ENCODE measurements around the gene IER2. TPM values are rescaled to one million over a fixed set of nuclear protein-coding genes. Genes with fewer than 3 reads are reported as not detected.

IER2 gene
- total and polyA plus RNA-seq, 9 of the 15 experiments (the other 6 are each of a cell fraction or from before 2014, with no cell fraction given): 4.5 to 205 (median 23.7) TPM

DNA sequence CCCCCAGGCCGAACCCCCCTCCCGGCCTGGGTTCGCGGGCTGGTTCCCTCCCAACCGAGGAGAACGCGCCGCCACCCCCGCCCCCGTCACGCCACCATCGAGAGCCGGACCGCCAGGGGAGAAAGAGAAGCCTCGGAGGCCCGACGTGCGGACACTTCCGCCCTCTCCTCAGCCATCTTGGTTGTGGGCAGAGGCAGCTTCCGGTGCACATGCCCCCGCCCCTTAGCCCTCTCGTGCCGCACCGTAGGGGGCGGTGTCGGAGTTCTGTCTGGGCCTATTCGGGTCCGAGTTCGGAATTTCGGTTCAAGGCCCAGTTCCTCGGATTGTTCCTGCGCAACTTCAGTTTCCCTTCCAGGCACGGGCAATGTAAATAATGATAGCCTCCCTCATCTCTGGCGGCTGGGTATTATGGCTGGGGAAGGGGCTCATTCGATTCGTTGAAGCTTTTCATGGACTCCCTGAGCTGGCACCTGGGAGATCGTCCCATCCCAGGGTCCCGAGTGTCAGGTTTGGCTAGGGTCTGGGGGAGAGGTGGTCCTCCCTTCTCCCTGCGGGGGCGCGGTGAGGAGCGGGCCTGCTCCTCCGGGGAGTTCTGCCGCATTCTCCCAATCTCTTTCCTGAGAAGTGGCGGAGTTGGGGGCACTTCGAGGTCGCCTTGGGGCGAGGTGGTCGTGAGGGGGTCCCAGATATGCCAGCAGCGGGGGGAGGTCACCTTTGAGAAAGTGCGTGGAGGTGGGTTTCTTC is at the start of gene IER2, which contains the start of gene STX10 (continued):
- TF ChIP-seq, protein P1, sequence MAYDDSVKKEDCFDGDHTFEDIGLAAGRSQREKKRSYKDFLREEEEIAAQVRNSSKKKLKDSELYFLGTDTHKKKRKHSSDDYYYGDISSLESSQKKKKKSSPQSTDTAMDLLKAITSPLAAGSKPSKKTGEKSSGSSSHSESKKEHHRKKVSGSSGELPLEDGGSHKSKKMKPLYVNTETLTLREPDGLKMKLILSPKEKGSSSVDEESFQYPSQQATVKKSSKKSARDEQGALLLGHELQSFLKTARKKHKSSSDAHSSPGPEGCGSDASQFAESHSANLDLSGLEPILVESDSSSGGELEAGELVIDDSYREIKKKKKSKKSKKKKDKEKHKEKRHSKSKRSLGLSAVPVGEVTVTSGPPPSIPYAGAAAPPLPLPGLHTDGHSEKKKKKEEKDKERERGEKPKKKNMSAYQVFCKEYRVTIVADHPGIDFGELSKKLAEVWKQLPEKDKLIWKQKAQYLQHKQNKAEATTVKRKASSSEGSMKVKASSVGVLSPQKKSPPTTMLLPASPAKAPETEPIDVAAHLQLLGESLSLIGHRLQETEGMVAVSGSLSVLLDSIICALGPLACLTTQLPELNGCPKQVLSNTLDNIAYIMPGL (CRISPR knock-in tag; IDR thresholded peaks at IDR 0.05): no peak
- TF ChIP-seq BRD4 (IDR thresholded peaks at IDR 0.05) (no peak; the same call in 1 of the 2 replicates), EWSR1 (IDR thresholded peaks at IDR 0.05; ENCODE audit: borderline replicate concordance, low read depth, partially characterized antibody) (no peak), ZNF507 (tag; conservative IDR thresholded peaks at IDR 0.05) (no peak), GABPA (tag; conservative IDR thresholded peaks at IDR 0.05; ENCODE audit: low read depth) (peak; percentile 98), KLF10 (CRISPR knock-in tag; IDR thresholded peaks at IDR 0.05) (no peak), BMI1 (IDR thresholded peaks at IDR 0.05; ENCODE audit: low read length) (no peak), RBM14 (IDR thresholded peaks at IDR 0.05; ENCODE audit: borderline replicate concordance, insufficient read depth, low read depth, low read length) (no peak), SOX6 (IDR thresholded peaks at IDR 0.05) (peak; percentile 77), MYNN (IDR thresholded peaks at IDR 0.05) (no peak), MYNN (CRISPR knock-in tag; IDR thresholded peaks at IDR 0.05) (no peak), ZC3H11A (IDR thresholded peaks at IDR 0.05; ENCODE audit: low read depth, low read length) (no peak), ZNF174 (CRISPR knock-in tag; IDR thresholded peaks at IDR 0.05) (no peak), RHOXF2B (CRISPR knock-in tag; conservative IDR thresholded peaks at IDR 0.05) (no peak), ZNF778 (CRISPR knock-in tag; IDR thresholded peaks at IDR 0.05) (no peak), CHD1 (IDR thresholded peaks at IDR 0.05; ENCODE audit: low read length) (peak; percentile 88), SRSF7 (optimal IDR thresholded peaks at IDR 0.05; ENCODE audit: low read depth, low read length) (no peak), NBN (IDR thresholded peaks at IDR 0.05; ENCODE audit: low read depth) (peak; percentile 72)
- TF ChIP-seq, protein P2, sequence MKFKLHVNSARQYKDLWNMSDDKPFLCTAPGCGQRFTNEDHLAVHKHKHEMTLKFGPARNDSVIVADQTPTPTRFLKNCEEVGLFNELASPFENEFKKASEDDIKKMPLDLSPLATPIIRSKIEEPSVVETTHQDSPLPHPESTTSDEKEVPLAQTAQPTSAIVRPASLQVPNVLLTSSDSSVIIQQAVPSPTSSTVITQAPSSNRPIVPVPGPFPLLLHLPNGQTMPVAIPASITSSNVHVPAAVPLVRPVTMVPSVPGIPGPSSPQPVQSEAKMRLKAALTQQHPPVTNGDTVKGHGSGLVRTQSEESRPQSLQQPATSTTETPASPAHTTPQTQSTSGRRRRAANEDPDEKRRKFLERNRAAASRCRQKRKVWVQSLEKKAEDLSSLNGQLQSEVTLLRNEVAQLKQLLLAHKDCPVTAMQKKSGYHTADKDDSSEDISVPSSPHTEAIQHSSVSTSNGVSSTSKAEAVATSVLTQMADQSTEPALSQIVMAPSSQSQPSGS (CRISPR knock-in tag; IDR thresholded peaks at IDR 0.05): no peak
- TF ChIP-seq, protein P3, sequence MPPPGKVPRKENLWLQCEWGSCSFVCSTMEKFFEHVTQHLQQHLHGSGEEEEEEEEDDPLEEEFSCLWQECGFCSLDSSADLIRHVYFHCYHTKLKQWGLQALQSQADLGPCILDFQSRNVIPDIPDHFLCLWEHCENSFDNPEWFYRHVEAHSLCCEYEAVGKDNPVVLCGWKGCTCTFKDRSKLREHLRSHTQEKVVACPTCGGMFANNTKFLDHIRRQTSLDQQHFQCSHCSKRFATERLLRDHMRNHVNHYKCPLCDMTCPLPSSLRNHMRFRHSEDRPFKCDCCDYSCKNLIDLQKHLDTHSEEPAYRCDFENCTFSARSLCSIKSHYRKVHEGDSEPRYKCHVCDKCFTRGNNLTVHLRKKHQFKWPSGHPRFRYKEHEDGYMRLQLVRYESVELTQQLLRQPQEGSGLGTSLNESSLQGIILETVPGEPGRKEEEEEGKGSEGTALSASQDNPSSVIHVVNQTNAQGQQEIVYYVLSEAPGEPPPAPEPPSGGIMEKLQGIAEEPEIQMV (tag; conservative IDR thresholded peaks at IDR 0.05; ENCODE audit: low read depth): no peak
- TF ChIP-seq, protein P4, sequence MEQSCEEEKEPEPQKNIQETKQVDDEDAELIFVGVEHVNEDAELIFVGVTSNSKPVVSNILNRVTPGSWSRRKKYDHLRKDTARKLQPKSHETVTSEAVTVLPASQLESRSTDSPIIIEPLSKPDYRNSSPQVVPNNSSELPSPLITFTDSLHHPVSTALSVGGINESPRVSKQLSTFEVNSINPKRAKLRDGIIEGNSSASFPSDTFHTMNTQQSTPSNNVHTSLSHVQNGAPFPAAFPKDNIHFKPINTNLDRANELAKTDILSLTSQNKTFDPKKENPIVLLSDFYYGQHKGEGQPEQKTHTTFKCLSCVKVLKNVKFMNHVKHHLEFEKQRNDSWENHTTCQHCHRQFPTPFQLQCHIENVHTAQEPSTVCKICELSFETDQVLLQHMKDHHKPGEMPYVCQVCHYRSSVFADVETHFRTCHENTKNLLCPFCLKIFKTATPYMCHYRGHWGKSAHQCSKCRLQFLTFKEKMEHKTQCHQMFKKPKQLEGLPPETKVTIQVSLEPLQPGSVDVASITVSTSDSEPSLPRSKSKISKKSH (CRISPR knock-in tag; IDR thresholded peaks at IDR 0.05): no peak
- TF ChIP-seq, protein P5, sequence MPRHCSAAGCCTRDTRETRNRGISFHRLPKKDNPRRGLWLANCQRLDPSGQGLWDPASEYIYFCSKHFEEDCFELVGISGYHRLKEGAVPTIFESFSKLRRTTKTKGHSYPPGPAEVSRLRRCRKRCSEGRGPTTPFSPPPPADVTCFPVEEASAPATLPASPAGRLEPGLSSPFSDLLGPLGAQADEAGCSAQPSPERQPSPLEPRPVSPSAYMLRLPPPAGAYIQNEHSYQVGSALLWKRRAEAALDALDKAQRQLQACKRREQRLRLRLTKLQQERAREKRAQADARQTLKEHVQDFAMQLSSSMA (CRISPR knock-in tag; IDR thresholded peaks at IDR 0.05): no peak
